SK-N-MC (cell line): ENCODE measurements around the gene ALKBH1.

Source experiments
- EZH2 ChIP-seq: fragments of 200-600 bp; sonication (generic); IDR thresholded peaks from one replicate; pipeline ENCODE4 v1.6.1; 2017; ENCODE audit warnings: antibody characterized with exemption
- POLR2AphosphoS5 ChIP-seq: IDR thresholded peaks from 2 replicates; pipeline ENCODE4 v1.6.1; 2012; ENCODE audit warnings: mild to moderate bottlenecking, low read depth, low read length, borderline replicate concordance

- TF ChIP-seq EZH2 (no peak), POLR2AphosphoS5 (peak; percentile 20; the same call in 1 of the 2 replicates)
Measured at GRCh38 chr14:77717608-77718305, 9.9 kb upstream of the ALKBH1 start.
